Measurements from ENCODE around the gene P2RY6.

The P2RY6 gene

GRCh38 chr11:73237471-73238290 is 34.5 kb upstream of the P2RY6 start:
- DNase-seq = no peak

GRCh38 chr11:73239111-73239521 is 33.0 kb upstream of the P2RY6 start:
- no peak for DNase-seq

GRCh38 chr11:73239571-73240189 is 32.5 kb upstream of the P2RY6 start:
- DNase-seq = no peak

GRCh38 chr11:73240190-73240781 is 31.9 kb upstream of the P2RY6 start:
- no peak for DNase-seq

GRCh38 chr11:73241300-73241699 is 30.8 kb upstream of the P2RY6 start:
- DNase-seq = no peak

GRCh38 chr11:73242251-73243092 is 29.7 kb upstream of the P2RY6 start:
- DNase-seq = peak; percentile 36

- no peak for DNase-seq
Measured at GRCh38 chr11:73243093-73243485, 29.0 kb upstream of the P2RY6 start.

- no peak for DNase-seq
Measured at GRCh38 chr11:73244589-73245240, 27.4 kb upstream of the P2RY6 start.

- DNase-seq = no peak
Measured at GRCh38 chr11:73245461-73245860, 26.7 kb upstream of the P2RY6 start.

- no peak for DNase-seq
Measured at GRCh38 chr11:73246303-73246702, 25.8 kb upstream of the P2RY6 start.

- no peak for DNase-seq
Measured at GRCh38 chr11:73248526-73249185, 23.5 kb upstream of the P2RY6 start.

- no peak for DNase-seq
Measured at GRCh38 chr11:73249304-73249703, 22.8 kb upstream of the P2RY6 start.

- no peak for DNase-seq
Measured at GRCh38 chr11:73249853-73250783, 22.0 kb upstream of the P2RY6 start.

- no peak for DNase-seq
Measured at GRCh38 chr11:73252577-73253191, 19.5 kb upstream of the P2RY6 start.

- no peak for DNase-seq
Measured at GRCh38 chr11:73257342-73258103, 14.6 kb upstream of the P2RY6 start.

- no peak for DNase-seq
Measured at GRCh38 chr11:73258104-73259035, 13.8 kb upstream of the P2RY6 start.

- DNase-seq = no peak
Measured at GRCh38 chr11:73259406-73260126, 12.6 kb upstream of the P2RY6 start.

GRCh38 chr11:73260127-73260457 is 12.0 kb upstream of the P2RY6 start:
- no peak for DNase-seq

Data from NCI-H1694 (cell line).